ENCODE measurements around the gene NXPE1.

NXPE1 gene

GRCh38 chr11:114564831-114565230, 5.2 kb upstream of the NXPE1 start:
- FAIRE-seq: no peak
- DNase-seq (ENCODE audit: extremely low spot score, insufficient read length, low read depth): no peak

GRCh38 chr11:114563077-114563476, 3.4 kb upstream of the NXPE1 start:
- FAIRE-seq (no peak), DNase-seq (ENCODE audit: extremely low spot score, insufficient read length, low read depth) (no peak)

GRCh38 chr11:114562166-114562916, 2.7 kb upstream of the NXPE1 start:
- no peak for DNase-seq (ENCODE audit: extremely low spot score, insufficient read length, low read depth)
- peak; percentile 66 for FAIRE-seq

- DNase-seq (ENCODE audit: extremely low spot score, insufficient read length, low read depth) (no peak), FAIRE-seq (no peak)
Observed at GRCh38 chr11:114556135-114556534, 3.5 kb downstream of the NXPE1 start.

- DNase-seq (ENCODE audit: extremely low spot score, insufficient read length, low read depth): no peak
- peak; percentile 35 for FAIRE-seq
Observed at GRCh38 chr11:114553642-114554041, 6.0 kb downstream of the NXPE1 start.

GRCh38 chr11:114551060-114551459, 8.6 kb downstream of the NXPE1 start:
- FAIRE-seq: no peak
- DNase-seq (ENCODE audit: extremely low spot score, insufficient read length, low read depth): no peak

GRCh38 chr11:114525682-114526081, 34.0 kb downstream of the NXPE1 start:
- FAIRE-seq: no peak
- no peak for DNase-seq (ENCODE audit: extremely low spot score, insufficient read length, low read depth)

GRCh38 chr11:114524122-114524521, 35.6 kb downstream of the NXPE1 start:
- no peak for DNase-seq (ENCODE audit: extremely low spot score, insufficient read length, low read depth)
- no peak for FAIRE-seq

- FAIRE-seq (no peak), DNase-seq (ENCODE audit: extremely low spot score, insufficient read length, low read depth) (no peak)
Observed at GRCh38 chr11:114522818-114523217, 36.9 kb downstream of the NXPE1 start.

- FAIRE-seq (no peak), DNase-seq (ENCODE audit: extremely low spot score, insufficient read length, low read depth) (no peak)
Observed at GRCh38 chr11:114511538-114511937, 48.1 kb downstream of the NXPE1 start.

GRCh38 chr11:114511079-114511478, 48.6 kb downstream of the NXPE1 start:
- FAIRE-seq: no peak
- DNase-seq (ENCODE audit: extremely low spot score, insufficient read length, low read depth): no peak

GRCh38 chr11:114501901-114502300, 57.8 kb downstream of the NXPE1 start:
- FAIRE-seq (no peak), DNase-seq (ENCODE audit: extremely low spot score, insufficient read length, low read depth) (no peak)

GRCh38 chr11:114499756-114500155, 59.9 kb downstream of the NXPE1 start:
- no peak for DNase-seq (ENCODE audit: extremely low spot score, insufficient read length, low read depth)
- no peak for FAIRE-seq

GRCh38 chr11:114496915-114497314, 62.8 kb downstream of the NXPE1 start:
- no peak for FAIRE-seq
- no peak for DNase-seq (ENCODE audit: extremely low spot score, insufficient read length, low read depth)

- FAIRE-seq: no peak
- no peak for DNase-seq (ENCODE audit: extremely low spot score, insufficient read length, low read depth)
Observed at GRCh38 chr11:114483929-114484328, 75.8 kb downstream of the NXPE1 start.

- FAIRE-seq (no peak), DNase-seq (ENCODE audit: extremely low spot score, insufficient read length, low read depth) (no peak)
Observed at GRCh38 chr11:114482114-114482513, 77.6 kb downstream of the NXPE1 start.

GRCh38 chr11:114479331-114479730, 80.3 kb downstream of the NXPE1 start:
- FAIRE-seq: no peak

GRCh38 chr11:114478768-114479167, 80.9 kb downstream of the NXPE1 start:
- FAIRE-seq (no peak), DNase-seq (ENCODE audit: extremely low spot score, insufficient read length, low read depth) (no peak)

More at GRCh38 chr11:114479331-114479730, 80.3 kb downstream of the NXPE1 start:
- no peak for DNase-seq (ENCODE audit: extremely low spot score, insufficient read length, low read depth)

GRCh38 chr11:114478001-114478410, 81.7 kb downstream of the NXPE1 start:
- DNase-seq (ENCODE audit: extremely low spot score, insufficient read length, low read depth) (no peak), FAIRE-seq (no peak)

- DNase-seq (ENCODE audit: extremely low spot score, insufficient read length, low read depth) (no peak), FAIRE-seq (no peak)
Observed at GRCh38 chr11:114472661-114473060, 87.0 kb downstream of the NXPE1 start.

All from GM18507 (cell line).